IPS DF 4.7 (cell line): Measurements from ENCODE around the gene ANXA9.

Experiments
- DNase-seq: peaks from one replicate; pipeline ENCODE4 v3.0.0-alpha.2; 2013; ENCODE audit warnings: low spot score; ENCODE audit errors: extremely low read depth

Gene ANXA9

GRCh38 chr1:150974580-150975478, 7.3 kb upstream of the ANXA9 start, which contains the start of gene CERS2:
CERS2 (minus strand) TSS chr1:150974835; CDS start chr1:150969090, 5,745 bp downstream.
- no peak for DNase-seq

GRCh38 chr1:150976401-150976821, 5.7 kb upstream of the ANXA9 start:
- no peak for DNase-seq

- DNase-seq = no peak
These were observed 5.0 kb upstream of the ANXA9 start for GRCh38 chr1:150976879-150977694.

- DNase-seq = no peak
These were observed 2.7 kb upstream of the ANXA9 start for GRCh38 chr1:150979092-150980056.

- no peak for DNase-seq
These were observed 801 bp upstream of the ANXA9 start for GRCh38 chr1:150981177-150981804.

- no peak for DNase-seq
These were observed 3.2 kb downstream of the ANXA9 start for GRCh38 chr1:150985179-150985825.

GRCh38 chr1:150987924-150988323, 5.8 kb downstream of the ANXA9 start:
- no peak for DNase-seq

GRCh38 chr1:150992626-150993025, 10.5 kb downstream of the ANXA9 start:
- no peak for DNase-seq

- DNase-seq = no peak
These were observed 12.2 kb downstream of the ANXA9 start for GRCh38 chr1:150994248-150994647.

- no peak for DNase-seq
These were observed 13.4 kb downstream of the ANXA9 start for GRCh38 chr1:150995460-150995859.

GRCh38 chr1:150995896-150996295, 13.8 kb downstream of the ANXA9 start:
- no peak for DNase-seq

GRCh38 chr1:150997126-150997872, 15.2 kb downstream of the ANXA9 start:
- no peak for DNase-seq

GRCh38 chr1:150997949-150998348, 15.9 kb downstream of the ANXA9 start:
- no peak for DNase-seq

- no peak for DNase-seq
These were observed 17.1 kb downstream of the ANXA9 start for GRCh38 chr1:150999051-150999674.

GRCh38 chr1:150999926-151000325, 17.8 kb downstream of the ANXA9 start:
- DNase-seq = no peak

- no peak for DNase-seq
These were observed 18.3 kb downstream of the ANXA9 start for GRCh38 chr1:151000408-151000807.

- no peak for DNase-seq
These were observed 19.5 kb downstream of the ANXA9 start for GRCh38 chr1:151001602-151002001.

GRCh38 chr1:151002051-151002450, 20.0 kb downstream of the ANXA9 start:
- DNase-seq = no peak

- DNase-seq = no peak
These were observed 20.5 kb downstream of the ANXA9 start for GRCh38 chr1:151002611-151003010.
